WERI-Rb-1 (cell line): Measurements from ENCODE around the gene YTHDC2.

ENCODE experiments used
- DNase-seq: peaks from one replicate; pipeline ENCODE4 v3.0.0-alpha.2; 2020
- H3K27ac ChIP-seq: fragments of 250-450 bp; sonication (Bioruptor Pico); 2 replicates; pipeline ENCODE4 v1.5.1; 2020; ENCODE audit warnings: mild to moderate bottlenecking, moderate library complexity
- H3K27me3 ChIP-seq: fragments of 250-450 bp; sonication (Bioruptor Pico); 2 replicates; pipeline ENCODE4 v1.5.1; 2021; ENCODE audit warnings: mild to moderate bottlenecking, low read depth, moderate library complexity; ENCODE audit not compliant: insufficient read depth, severe bottlenecking
- H3K36me3 ChIP-seq: fragments of 250-450 bp; sonication (Bioruptor Pico); 2 replicates; pipeline ENCODE4 v1.5.1; 2020; ENCODE audit warnings: mild to moderate bottlenecking, moderate library complexity
- H3K4me3 ChIP-seq: 2 replicates; pipeline ENCODE4 v1.5.1; 2011; ENCODE audit warnings: low read depth, mild to moderate bottlenecking, control low read depth, low read length
- H3K9me3 ChIP-seq: fragments of 250-450 bp; sonication (Bioruptor Pico); 2 replicates; pipeline ENCODE4 v1.5.1; 2021; ENCODE audit warnings: mild to moderate bottlenecking, moderate library complexity; ENCODE audit not compliant: severe bottlenecking
- TF ChIP-seq, protein P1 (sequence below): IDR thresholded peaks from 2 replicates; pipeline ENCODE4 v1.5.1; 2011; ENCODE audit warnings: low read depth, mild to moderate bottlenecking, control low read depth, inconsistent platforms, low read length

YTHDC2 gene

GRCh38 chr5:113615708-113616107 lies 102.2 kb downstream of the YTHDC2 start:
- H3K27me3 ChIP-seq: no peaks in the 10 kb centered on the region
- no peaks in the 10 kb centered on the region for H3K36me3 ChIP-seq
- H3K4me3 ChIP-seq: no peak overlapping the region
- H3K9me3 ChIP-seq: no peaks in the 10 kb centered on the region
- TF ChIP-seq, protein P1, sequence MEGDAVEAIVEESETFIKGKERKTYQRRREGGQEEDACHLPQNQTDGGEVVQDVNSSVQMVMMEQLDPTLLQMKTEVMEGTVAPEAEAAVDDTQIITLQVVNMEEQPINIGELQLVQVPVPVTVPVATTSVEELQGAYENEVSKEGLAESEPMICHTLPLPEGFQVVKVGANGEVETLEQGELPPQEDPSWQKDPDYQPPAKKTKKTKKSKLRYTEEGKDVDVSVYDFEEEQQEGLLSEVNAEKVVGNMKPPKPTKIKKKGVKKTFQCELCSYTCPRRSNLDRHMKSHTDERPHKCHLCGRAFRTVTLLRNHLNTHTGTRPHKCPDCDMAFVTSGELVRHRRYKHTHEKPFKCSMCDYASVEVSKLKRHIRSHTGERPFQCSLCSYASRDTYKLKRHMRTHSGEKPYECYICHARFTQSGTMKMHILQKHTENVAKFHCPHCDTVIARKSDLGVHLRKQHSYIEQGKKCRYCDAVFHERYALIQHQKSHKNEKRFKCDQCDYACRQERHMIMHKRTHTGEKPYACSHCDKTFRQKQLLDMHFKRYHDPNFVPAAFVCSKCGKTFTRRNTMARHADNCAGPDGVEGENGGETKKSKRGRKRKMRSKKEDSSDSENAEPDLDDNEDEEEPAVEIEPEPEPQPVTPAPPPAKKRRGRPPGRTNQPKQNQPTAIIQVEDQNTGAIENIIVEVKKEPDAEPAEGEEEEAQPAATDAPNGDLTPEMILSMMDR: no peak
- H3K27ac ChIP-seq: no peak overlapping the region
- no peak for DNase-seq

- DNase-seq: no peak
- Histone ChIP-seq H3K4me3 (no peak overlapping the region), H3K27me3 (no peaks in the 10 kb centered on the region), H3K36me3 (no peaks in the 10 kb centered on the region), H3K27ac (no peak overlapping the region), H3K9me3 (no peaks in the 10 kb centered on the region)
- TF ChIP-seq, protein P1: no peak
These were observed 103.8 kb downstream of the YTHDC2 start for GRCh38 chr5:113617191-113617796.

GRCh38 chr5:113632996-113633395 lies 119.5 kb downstream of the YTHDC2 start:
- TF ChIP-seq, protein P1: no peak
- Histone ChIP-seq H3K27ac (no peak overlapping the region), H3K36me3 (no peaks in the 10 kb centered on the region), H3K27me3 (no peaks in the 10 kb centered on the region), H3K4me3 (no peak overlapping the region), H3K9me3 (no peaks in the 10 kb centered on the region)
- DNase-seq: no peak

DNA sequence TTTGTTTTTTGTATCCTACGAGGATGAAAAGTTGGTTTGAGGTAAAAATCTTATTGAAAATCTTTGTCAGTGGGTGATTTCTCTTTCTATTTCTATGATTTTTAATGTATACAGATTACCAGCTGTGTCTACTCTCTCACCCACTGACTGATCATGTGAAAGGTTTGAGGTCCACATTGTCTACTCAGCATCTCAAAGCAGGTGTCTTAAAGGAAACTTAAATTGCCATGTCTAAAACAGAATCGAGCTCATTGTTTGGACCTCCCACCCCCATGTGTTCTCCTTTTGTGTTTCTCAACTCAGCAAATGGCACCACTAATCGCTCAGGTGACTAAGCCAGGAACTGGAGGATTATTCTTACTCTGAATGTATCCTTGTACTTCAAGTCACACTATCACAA lies 121.5 kb downstream of the YTHDC2 start:
- Histone ChIP-seq H3K27ac (no peak overlapping the region), H3K36me3 (no peaks in the 10 kb centered on the region), H3K4me3 (no peak overlapping the region), H3K9me3 (peaks cover 9% of the 10 kb centered on the region), H3K27me3 (no peaks in the 10 kb centered on the region)
- DNase-seq: no peak
- TF ChIP-seq, protein P1: no peak

GRCh38 chr5:113641715-113642114 lies 128.2 kb downstream of the YTHDC2 start:
- no peaks in the 10 kb centered on the region for H3K27me3 ChIP-seq
- no peak overlapping the region for H3K27ac ChIP-seq
- TF ChIP-seq, protein P1: no peak
- DNase-seq: no peak
- H3K9me3 ChIP-seq: peaks cover 9% of the 10 kb centered on the region
- no peak overlapping the region for H3K4me3 ChIP-seq
- H3K36me3 ChIP-seq: no peaks in the 10 kb centered on the region
